Ovary (tissue), 9 donors: ENCODE data around the gene EVL. TPM values are rescaled to one million over a fixed set of nuclear protein-coding genes. Genes with fewer than 3 reads are reported as not detected.

Experiments used
- DNase-seq, 5 donors: peaks; one replicate each; pipeline ENCODE4 v3.0.0-alpha.2; 2019 to 2020
- H3K27ac ChIP-seq, 2 donors: fragments of 200-600 bp; one replicate each; pipeline versions ENCODE4 v1.5.1 to v1.8.0; 2019 to 2022
- H3K27me3 ChIP-seq: fragments of 200-600 bp; one replicate; pipeline ENCODE4 v1.8.0; 2022
- H3K36me3 ChIP-seq: fragments of 200-600 bp; sonication (generic); one replicate; pipeline ENCODE4 v1.5.1; 2019
- H3K4me1 ChIP-seq: one replicate; pipeline ENCODE4 v1.8.1; 2013; ENCODE audit warnings: mild to moderate bottlenecking, moderate library complexity; ENCODE audit not compliant: insufficient read depth
- H3K4me3 ChIP-seq: fragments of 200-600 bp; sonication (generic); one replicate; pipeline ENCODE4 v1.5.1; 2017
- H3K9me3 ChIP-seq, 2 donors: fragments of 200-600 bp in 1 of 2; sonication (generic) in 1 of 2; one replicate each; pipeline versions ENCODE4 v1.5.1 to v1.8.1; 2013 to 2019; ENCODE audit warnings: mild to moderate bottlenecking in 1 of 2, moderate library complexity in 1 of 2
- EP300 ChIP-seq: sonication (generic); formaldehyde crosslinking; IDR thresholded peaks from one replicate; pipeline ENCODE4 v1.6.1; 2017; ENCODE audit warnings: antibody characterized with exemption
- POLR2A ChIP-seq: fragments of 450-650 bp; IDR thresholded peaks from one replicate; pipeline ENCODE4 v1.6.1; 2017; ENCODE audit warnings: antibody characterized with exemption, mild to moderate bottlenecking, moderate library complexity
- WGBS, 3 donors: extraction: QIAGEN DNeasy Blood & Tissue Kit in 1 of 3; methylation state at CpG; one replicate each; pipeline versions ENCODE4 v1.1.5 to v1.1.7; 2013 to 2017; 5-methylcytosine and 5-hydroxymethylcytosine counted together
- intact Hi-C, 4 donors: fragments of 100-400 bp; cut with DNase I; formaldehyde crosslinking; loops; one replicate each; pipeline versions ENCODE4 v1.11.0 to v1.15.1; 2022 to 2023
- polyA plus RNA-seq, 2 donors: library from polyadenylated mRNA; stranded (reverse); fragments of 200-250 nt in 1 of 2; fragments of 350-450 nt in 1 of 2; fragmentation: Illumina TruSeq in 1 of 2; extraction: RNeasy Lipid Tissue Mini Kit (QIAGEN cat#74804) in 1 of 2; gene quantifications; one replicate each; pipeline ENCODE4 v1.2.3, GENCODE V29; 2013 to 2014
- total RNA-seq, 7 donors: library from RNA; depleted of rRNA in 2 of 7; stranded (reverse); fragments of >200 nt in 2 of 7; fragmentation: NEBNext Ultra II Directional in 3 of 7; extraction: Animal tissue kit (Norgen Biotek cat#: 25700) in 3 of 7; gene quantifications; one replicate each; pipeline versions ENCODE4 v1.1.0 to v1.2.4, GENCODE V29; 2016 to 2023
- TF ChIP-seq, protein P1 (sequence below), 3 donors: fragments of 450-650 bp in 2 of 3; fragments of 200-600 bp in 1 of 3; IDR thresholded peaks; one replicate each; pipeline versions ENCODE4 v1.5.1 to v1.8.0; 2016 to 2022; ENCODE audit warnings: antibody characterized with exemption in 3 of 3, mild to moderate bottlenecking in 1 of 3
- donor health status: DM: no; HTN: no; CAD: no; lungs with moderate emphysema.
- donor health status: DM: no; HTN: no; CAD: no.
- donor health status: Bipolar disorder and iron deficiency.
- donor health status: DM: yes; HTN: yes; CAD: no.
- donor health status: DM: no; HTN: no; CAD: no.
- donor health status: DM: yes; HTN: yes; CAD: no.

The EVL gene
- total and polyA plus RNA-seq, 9 donors = 41.0 to 105 (median 66.1) TPM

DNA sequence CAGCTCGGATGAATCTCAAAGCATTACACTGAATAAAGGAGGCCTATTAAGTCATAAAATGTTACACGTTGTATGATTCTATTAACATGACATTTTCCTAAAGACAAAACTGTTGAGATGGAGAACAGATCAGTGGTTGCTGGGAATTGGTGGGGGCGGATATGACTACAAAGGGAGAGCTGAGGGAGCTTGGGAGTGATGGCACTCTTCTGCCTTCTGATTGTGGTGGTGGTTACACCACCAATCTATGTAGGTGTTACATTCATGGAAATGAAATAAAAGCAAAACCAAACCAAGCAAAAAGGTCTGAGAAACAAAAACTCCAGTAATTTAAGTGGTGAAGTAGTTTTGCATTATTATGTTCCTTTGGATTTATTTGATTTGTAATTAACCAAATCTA is 16.4 kb upstream of the EVL start:
- no peak for DNase-seq
- Histone ChIP-seq H3K27me3 (no peaks in the 10 kb centered on the region), H3K36me3 (no peaks in the 10 kb centered on the region), H3K9me3 (no peaks in the 10 kb centered on the region), H3K27ac (no peak overlapping the region), H3K4me3 (no peak overlapping the region), H3K4me1 (no peaks in the 10 kb centered on the region)
- intact Hi-C loops = no loop called here
- WGBS, 3 donors = 81 to 87% (median 82%) methylated on average over 3 of the region's 3 CpGs
- TF ChIP-seq POLR2A = no peak
- TF ChIP-seq, protein P1, sequence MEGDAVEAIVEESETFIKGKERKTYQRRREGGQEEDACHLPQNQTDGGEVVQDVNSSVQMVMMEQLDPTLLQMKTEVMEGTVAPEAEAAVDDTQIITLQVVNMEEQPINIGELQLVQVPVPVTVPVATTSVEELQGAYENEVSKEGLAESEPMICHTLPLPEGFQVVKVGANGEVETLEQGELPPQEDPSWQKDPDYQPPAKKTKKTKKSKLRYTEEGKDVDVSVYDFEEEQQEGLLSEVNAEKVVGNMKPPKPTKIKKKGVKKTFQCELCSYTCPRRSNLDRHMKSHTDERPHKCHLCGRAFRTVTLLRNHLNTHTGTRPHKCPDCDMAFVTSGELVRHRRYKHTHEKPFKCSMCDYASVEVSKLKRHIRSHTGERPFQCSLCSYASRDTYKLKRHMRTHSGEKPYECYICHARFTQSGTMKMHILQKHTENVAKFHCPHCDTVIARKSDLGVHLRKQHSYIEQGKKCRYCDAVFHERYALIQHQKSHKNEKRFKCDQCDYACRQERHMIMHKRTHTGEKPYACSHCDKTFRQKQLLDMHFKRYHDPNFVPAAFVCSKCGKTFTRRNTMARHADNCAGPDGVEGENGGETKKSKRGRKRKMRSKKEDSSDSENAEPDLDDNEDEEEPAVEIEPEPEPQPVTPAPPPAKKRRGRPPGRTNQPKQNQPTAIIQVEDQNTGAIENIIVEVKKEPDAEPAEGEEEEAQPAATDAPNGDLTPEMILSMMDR (IDR thresholded peaks at IDR 0.05) = no peak

- Histone ChIP-seq H3K4me1 (no peaks in the 10 kb centered on the region), H3K4me3 (no peak overlapping the region), H3K27me3 (no peaks in the 10 kb centered on the region), H3K27ac (no peak overlapping the region), H3K36me3 (no peaks in the 10 kb centered on the region), H3K9me3 (no peaks in the 10 kb centered on the region)
- TF ChIP-seq EP300 (no peak), POLR2A (no peak)
- TF ChIP-seq, protein P1 (IDR thresholded peaks at IDR 0.05) = no peak
- intact Hi-C loops = no loop called here
- WGBS, 3 donors = 26 to 45% (median 40%) methylated on average over 2 of the region's 2 CpGs
- DNase-seq = no peak
Observed at GRCh38 chr14:100049220-100049619, 16.0 kb upstream of the EVL start.

GRCh38 chr14:100051103-100051502 is 14.1 kb upstream of the EVL start:
- intact Hi-C loops = loop anchor here in 1 of 4 donors (10.0 kb wide), 1 partner anchor 54 kb away; no protein-coding TSS in a partner anchor
- WGBS, 3 donors = 92 to 94% (median 93%) methylated on average over 2 of the region's 2 CpGs
- Histone ChIP-seq H3K9me3 (no peaks in the 10 kb centered on the region), H3K27me3 (no peaks in the 10 kb centered on the region), H3K4me1 (no peaks in the 10 kb centered on the region), H3K4me3 (no peak overlapping the region), H3K27ac (no peak overlapping the region), H3K36me3 (no peaks in the 10 kb centered on the region)
- no peak for DNase-seq
- TF ChIP-seq POLR2A (no peak), EP300 (no peak)
- TF ChIP-seq, protein P1 (IDR thresholded peaks at IDR 0.05) = no peak

DNA sequence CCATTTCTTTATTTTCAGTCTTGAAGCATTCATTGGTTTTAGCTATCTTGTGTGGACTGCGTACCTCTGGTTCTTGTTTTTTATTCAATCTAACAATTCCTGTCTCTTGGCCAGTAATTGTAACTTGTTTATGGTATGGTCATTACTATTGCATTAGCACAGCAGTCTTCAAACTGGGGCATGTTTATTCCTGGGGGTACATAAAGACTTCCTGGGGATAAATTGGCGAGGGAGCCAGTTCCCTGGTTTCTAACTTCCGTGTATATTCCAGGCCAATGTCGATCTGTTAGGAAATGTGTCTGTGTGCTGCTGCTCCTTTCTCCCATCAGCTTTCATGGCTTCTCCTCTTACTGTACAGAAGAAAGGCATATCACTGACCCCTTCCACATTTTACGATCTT is 13.7 kb upstream of the EVL start:
- H3K36me3 ChIP-seq = no peaks in the 10 kb centered on the region

More for the DNA sequence above, 13.7 kb upstream of the EVL start:
- no peaks in the 10 kb centered on the region for H3K27me3 ChIP-seq
- no peak for TF ChIP-seq POLR2A
- TF ChIP-seq EP300 = no peak
- TF ChIP-seq, protein P1 (IDR thresholded peaks at IDR 0.05) = no peak
- no peaks in the 10 kb centered on the region for H3K4me1 ChIP-seq
- H3K9me3 ChIP-seq = no peaks in the 10 kb centered on the region
- WGBS, 3 donors = 91 to 93% (median 92%) methylated on average over 5 of the region's 5 CpGs
- intact Hi-C loops = loop anchor here in 1 of 4 donors (10.0 kb wide), 1 partner anchor 53 kb away; no protein-coding TSS in a partner anchor
- no peak overlapping the region for H3K27ac ChIP-seq
- H3K4me3 ChIP-seq = no peak overlapping the region
- no peak for DNase-seq
